Keratinocyte (primary cell): ENCODE results near the gene PDK2. TPM values are rescaled to one million over a fixed set of nuclear protein-coding genes. Genes with fewer than 3 reads are reported as not detected.

Source experiments
- DNase-seq: peaks from one replicate; pipeline ENCODE4 v3.0.0-alpha.2; 2011; ENCODE audit warnings: low read depth, missing footprints, low spot score
- FAIRE-seq: peaks from 2 replicates; lab custom pipeline; 2011; peaks lifted over from hg19 to GRCh38; lab: Jason Lieb, UNC
- H2AFZ ChIP-seq: 2 replicates; pipeline ENCODE4 v1.6.0; 2012; ENCODE audit warnings: low read length, control low read depth, inconsistent platforms; ENCODE audit not compliant: control insufficient read depth
- H3K27ac ChIP-seq: 2 replicates; pipeline ENCODE4 v1.5.1; 2011; ENCODE audit warnings: low read length; ENCODE audit not compliant: control insufficient read depth, insufficient read depth
- H3K27me3 ChIP-seq: 3 replicates; pipeline ENCODE4 v1.6.0; 2011; ENCODE audit warnings: low read length; ENCODE audit not compliant: control insufficient read depth, insufficient read depth; ENCODE audit errors: extremely low read depth
- H3K36me3 ChIP-seq, 2 experiments: 2 replicates in 1 of 2; 3 replicates in 1 of 2; pipeline ENCODE4 v1.5.1; 2011; ENCODE audit warnings: low read length in 2 of 2, mild to moderate bottlenecking in 1 of 2; ENCODE audit not compliant: control insufficient read depth in 2 of 2, insufficient read depth in 2 of 2; ENCODE audit errors: extremely low read depth in 1 of 2
- H3K4me1 ChIP-seq: 3 replicates; pipeline ENCODE4 v1.5.1; 2011; ENCODE audit warnings: low read length; ENCODE audit not compliant: control insufficient read depth, insufficient read depth; ENCODE audit errors: extremely low read depth
- H3K4me2 ChIP-seq: 3 replicates; pipeline ENCODE4 v1.6.0; 2011; ENCODE audit warnings: low read depth, low read length; ENCODE audit not compliant: control insufficient read depth, insufficient read depth; ENCODE audit errors: extremely low read depth
- H3K4me3 ChIP-seq, 3 experiments: fragments of 200-600 bp in 1 of 3; sonication (generic) in 1 of 3; 2 replicates in 2 of 3; 3 replicates in 1 of 3; pipeline ENCODE4 v1.5.1; 2011 to 2016; ENCODE audit warnings: low read length in 3 of 3, mild to moderate bottlenecking in 3 of 3, control low read depth in 2 of 3, inconsistent platforms in 1 of 3, low read depth in 1 of 3, mixed read lengths in 1 of 3, mixed run types in 1 of 3, moderate library complexity in 1 of 3; ENCODE audit not compliant: control insufficient read depth in 2 of 3, insufficient read depth in 2 of 3; ENCODE audit errors: extremely low read depth in 1 of 3
- H3K79me2 ChIP-seq: 2 replicates; pipeline ENCODE4 v1.6.0; 2012; ENCODE audit warnings: low read length; ENCODE audit not compliant: control insufficient read depth, insufficient read depth
- H3K9ac ChIP-seq: 3 replicates; pipeline ENCODE4 v1.6.0; 2011; ENCODE audit warnings: low read length; ENCODE audit not compliant: control insufficient read depth, insufficient read depth; ENCODE audit errors: extremely low read depth
- H3K9me1 ChIP-seq: 3 replicates; pipeline ENCODE4 v1.6.0; 2011; ENCODE audit warnings: low read length; ENCODE audit not compliant: control insufficient read depth, insufficient read depth; ENCODE audit errors: extremely low read depth
- H3K9me3 ChIP-seq: 2 replicates; pipeline ENCODE4 v1.5.1; 2012; ENCODE audit warnings: low read depth, low read length; ENCODE audit not compliant: control insufficient read depth
- H4K20me1 ChIP-seq: 3 replicates; pipeline ENCODE4 v1.6.0; 2011; ENCODE audit warnings: low read length; ENCODE audit not compliant: control insufficient read depth, insufficient read depth; ENCODE audit errors: extremely low read depth
- EZH2 ChIP-seq: IDR thresholded peaks from one replicate; pipeline ENCODE4 v1.6.1; 2012; ENCODE audit warnings: inconsistent platforms, mild to moderate bottlenecking, low read length, moderate library complexity
- dilution Hi-C: fragments of 300-500 bp; cut with MboI; formaldehyde crosslinking; loops from one replicate; pipeline ENCODE4 v1.7.0; 2020; ENCODE audit warnings: low sequenced_read_pairs; ENCODE audit not compliant: extremely low pct_ligation_motif_present
- polyA plus RNA-seq, 5 experiments: library from polyadenylated mRNA; depleted of rRNA in 3 of 5; stranded (reverse) in 3 of 5; stranded (forward) in 1 of 5; unstranded in 1 of 5; fragments of >200 nt; gene quantifications; 1 replicate in 1 of 5; 2 replicates in 3 of 5; 3 replicates in 1 of 5; pipeline versions ENCODE4 v1.2.1 to v1.2.3, GENCODE V29; 2011 to 2012; ENCODE audit warnings: missing spikeins in 2 of 5, low read depth in 1 of 5, low replicate concordance in 1 of 5
- TF ChIP-seq, protein P1 (sequence below), 3 experiments: IDR thresholded peaks in 1 of 3; conservative IDR thresholded peaks in 1 of 3; optimal IDR thresholded peaks in 1 of 3; 2 replicates in 2 of 3; 3 replicates in 1 of 3; pipeline versions ENCODE3 to v1.5.1; 2011; ENCODE audit warnings: low read length in 3 of 3, mild to moderate bottlenecking in 3 of 3, moderate library complexity in 2 of 3, control low read depth in 1 of 3, inconsistent platforms in 1 of 3; ENCODE audit not compliant: insufficient read depth in 2 of 3; ENCODE audit errors: extremely low read depth in 1 of 3

PDK2 gene
- polyA plus RNA-seq, 1 donor (not counting 4 experiments of a cell fraction or from before 2014, with no cell fraction given) = 7.5 TPM

DNA sequence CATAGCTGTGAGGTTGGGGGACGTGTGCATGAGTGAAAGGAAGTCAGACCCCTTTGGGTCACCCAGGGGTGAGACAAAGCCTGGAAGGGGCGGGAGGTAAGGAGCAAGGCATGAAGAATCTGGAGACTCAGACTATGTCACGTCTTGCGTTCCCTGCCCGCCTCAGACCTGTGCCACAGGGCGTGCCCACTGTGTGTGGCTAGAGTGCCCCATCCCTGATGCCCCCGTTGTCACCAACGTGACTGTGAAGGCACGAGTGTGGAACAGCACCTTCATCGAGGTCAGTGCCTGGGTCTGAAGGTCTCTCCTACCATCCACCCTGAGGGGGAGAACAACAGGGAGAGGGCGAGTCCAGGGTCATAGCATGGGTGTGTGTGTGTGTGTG lies 15.1 kb upstream of the PDK2 start:
- Histone ChIP-seq H3K9ac (no peak overlapping the region), H2AFZ (no peak overlapping the region), H3K27me3 (no peaks in the 10 kb centered on the region), H3K4me1 (no peaks in the 10 kb centered on the region), H3K4me2 (no peak overlapping the region), H3K36me3 (peaks cover 67 to 68% of the 10 kb centered on the region in 2 experiments), H4K20me1 (peaks cover 63% of the 10 kb centered on the region), H3K9me1 (no peaks in the 10 kb centered on the region), H3K4me3 (no peak overlapping the region), H3K9me3 (no peaks in the 10 kb centered on the region), H3K27ac (no peak overlapping the region), H3K79me2 (peaks cover 45% of the 10 kb centered on the region)
- DNase-seq (no peak), FAIRE-seq (no peak)
- no peak for TF ChIP-seq EZH2
- TF ChIP-seq, protein P1, sequence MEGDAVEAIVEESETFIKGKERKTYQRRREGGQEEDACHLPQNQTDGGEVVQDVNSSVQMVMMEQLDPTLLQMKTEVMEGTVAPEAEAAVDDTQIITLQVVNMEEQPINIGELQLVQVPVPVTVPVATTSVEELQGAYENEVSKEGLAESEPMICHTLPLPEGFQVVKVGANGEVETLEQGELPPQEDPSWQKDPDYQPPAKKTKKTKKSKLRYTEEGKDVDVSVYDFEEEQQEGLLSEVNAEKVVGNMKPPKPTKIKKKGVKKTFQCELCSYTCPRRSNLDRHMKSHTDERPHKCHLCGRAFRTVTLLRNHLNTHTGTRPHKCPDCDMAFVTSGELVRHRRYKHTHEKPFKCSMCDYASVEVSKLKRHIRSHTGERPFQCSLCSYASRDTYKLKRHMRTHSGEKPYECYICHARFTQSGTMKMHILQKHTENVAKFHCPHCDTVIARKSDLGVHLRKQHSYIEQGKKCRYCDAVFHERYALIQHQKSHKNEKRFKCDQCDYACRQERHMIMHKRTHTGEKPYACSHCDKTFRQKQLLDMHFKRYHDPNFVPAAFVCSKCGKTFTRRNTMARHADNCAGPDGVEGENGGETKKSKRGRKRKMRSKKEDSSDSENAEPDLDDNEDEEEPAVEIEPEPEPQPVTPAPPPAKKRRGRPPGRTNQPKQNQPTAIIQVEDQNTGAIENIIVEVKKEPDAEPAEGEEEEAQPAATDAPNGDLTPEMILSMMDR (optimal IDR thresholded peaks at IDR 0.05 in 1 of 3, IDR thresholded peaks at IDR 0.05 in 1 of 3, conservative IDR thresholded peaks at IDR 0.05 in 1 of 3; ENCODE audit: extremely low read depth in 1 of 3, insufficient read depth in 2 of 3, low read length in 3 of 3) = no peak
- dilution Hi-C loops = no loop called here

DNA sequence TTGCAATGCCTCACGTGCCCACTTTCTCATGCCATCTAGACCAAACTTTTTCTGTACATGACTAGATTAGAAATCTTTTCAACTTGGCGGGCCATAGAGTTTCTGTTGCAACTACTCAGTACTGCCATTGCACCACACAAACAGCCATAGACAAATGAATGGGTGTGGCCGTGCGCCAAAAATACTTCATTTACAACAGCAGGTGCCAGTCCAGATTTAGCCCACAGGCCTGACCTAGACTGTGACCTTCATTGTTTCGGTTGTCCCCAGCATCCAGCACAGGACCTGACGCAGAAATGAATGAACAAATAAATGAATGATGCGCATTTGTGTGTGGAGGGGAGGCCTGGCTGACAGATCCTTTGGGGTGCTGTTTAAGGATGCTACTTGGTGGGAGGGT lies 14.3 kb upstream of the PDK2 start:
- Histone ChIP-seq H3K4me3 (no peak overlapping the region), H3K9me3 (no peaks in the 10 kb centered on the region), H3K27me3 (no peaks in the 10 kb centered on the region), H3K4me2 (no peak overlapping the region), H3K9me1 (no peaks in the 10 kb centered on the region), H2AFZ (no peak overlapping the region), H3K9ac (no peak overlapping the region), H3K36me3 (peaks cover 59 to 61% of the 10 kb centered on the region in 2 experiments), H3K4me1 (no peaks in the 10 kb centered on the region), H3K79me2 (peaks cover 38% of the 10 kb centered on the region), H4K20me1 (peaks cover 58% of the 10 kb centered on the region), H3K27ac (no peak overlapping the region)
- DNase-seq (no peak), FAIRE-seq (no peak)
- dilution Hi-C loops = no loop called here
- TF ChIP-seq, protein P1 (optimal IDR thresholded peaks at IDR 0.05 in 1 of 3, IDR thresholded peaks at IDR 0.05 in 1 of 3, conservative IDR thresholded peaks at IDR 0.05 in 1 of 3; ENCODE audit: extremely low read depth in 1 of 3, insufficient read depth in 2 of 3, low read length in 3 of 3) = no peak
- no peak for TF ChIP-seq EZH2
